Measurements from ENCODE around the gene SUGCT. TPM values are rescaled to one million over a fixed set of nuclear protein-coding genes. Genes with fewer than 3 reads are reported as not detected.

SUGCT gene
- polyA plus RNA-seq, 12 donors: 2.0 to 42.9 (median 2.8) TPM; not detected in 1

- no peak for DNase-seq
Measured at GRCh38 chr7:40327113-40327512, 192.3 kb downstream of the SUGCT start.

- DNase-seq: no peak
Measured at GRCh38 chr7:40327873-40328272, 193.1 kb downstream of the SUGCT start.

- DNase-seq: peak; percentile 63
Measured at GRCh38 chr7:40329601-40330153, 194.9 kb downstream of the SUGCT start.

- DNase-seq: no peak
Measured at GRCh38 chr7:40330408-40330807, 195.6 kb downstream of the SUGCT start.

- DNase-seq: no peak
Measured at GRCh38 chr7:40331915-40332314, 197.1 kb downstream of the SUGCT start.

- no peak for DNase-seq
Measured at GRCh38 chr7:40332516-40332915, 197.7 kb downstream of the SUGCT start.

- no peak for DNase-seq
Measured at GRCh38 chr7:40341836-40342235, 207.0 kb downstream of the SUGCT start.

GRCh38 chr7:40346554-40346953 lies 211.7 kb downstream of the SUGCT start:
- DNase-seq: no peak

- DNase-seq: no peak
Measured at GRCh38 chr7:40348126-40348728, 213.4 kb downstream of the SUGCT start.

- no peak for DNase-seq
Measured at GRCh38 chr7:40350100-40350499, 215.3 kb downstream of the SUGCT start.

- DNase-seq: no peak
Measured at GRCh38 chr7:40354711-40355110, 219.9 kb downstream of the SUGCT start.

GRCh38 chr7:40356312-40356711 lies 221.5 kb downstream of the SUGCT start:
- DNase-seq: no peak

GRCh38 chr7:40356871-40357709 lies 222.3 kb downstream of the SUGCT start:
- DNase-seq: no peak

- DNase-seq: no peak
Measured at GRCh38 chr7:40369641-40370277, 235.0 kb downstream of the SUGCT start.

- DNase-seq: no peak
Measured at GRCh38 chr7:40371806-40372440, 237.1 kb downstream of the SUGCT start.

- no peak for DNase-seq
Measured at GRCh38 chr7:40374575-40374974, 239.8 kb downstream of the SUGCT start.

- DNase-seq: no peak
Measured at GRCh38 chr7:40380111-40380510, 245.3 kb downstream of the SUGCT start.

- no peak for DNase-seq
Measured at GRCh38 chr7:40382145-40382544, 247.3 kb downstream of the SUGCT start.

GRCh38 chr7:40393660-40394059 lies 258.9 kb downstream of the SUGCT start:
- no peak for DNase-seq

- DNase-seq: no peak
Measured at GRCh38 chr7:40394400-40394799, 259.6 kb downstream of the SUGCT start.

- no peak for DNase-seq
Measured at GRCh38 chr7:40400525-40400924, 265.7 kb downstream of the SUGCT start.

GRCh38 chr7:40401406-40401805 lies 266.6 kb downstream of the SUGCT start:
- no peak for DNase-seq
